Muscle of leg (tissue), 11 donors: ENCODE results near the gene NUP107. TPM values are rescaled to one million over a fixed set of nuclear protein-coding genes. Genes with fewer than 3 reads are reported as not detected.

Experiments used
- DNase-seq: peaks from one replicate; pipeline ENCODE4 v3.0.0; 2013
- H3K27ac ChIP-seq: one replicate; pipeline ENCODE4 v1.5.1; 2013; ENCODE audit warnings: mild to moderate bottlenecking, low read length, control low read depth
- H3K27me3 ChIP-seq: one replicate; pipeline ENCODE4 v1.6.1; 2013; ENCODE audit warnings: low read length; ENCODE audit not compliant: control insufficient read depth, insufficient read depth
- H3K36me3 ChIP-seq: one replicate; pipeline ENCODE4 v1.6.1; 2013; ENCODE audit warnings: low read length; ENCODE audit not compliant: control insufficient read depth, insufficient read depth
- H3K4me1 ChIP-seq: one replicate; pipeline ENCODE4 v1.6.1; 2013; ENCODE audit warnings: low read length; ENCODE audit not compliant: control insufficient read depth, insufficient read depth
- H3K4me3 ChIP-seq: one replicate; pipeline ENCODE4 v1.5.1; 2013; ENCODE audit warnings: low read length, control low read depth
- H3K9me3 ChIP-seq: replicated peaks from 2 replicates; pipeline ENCODE4 v1.6.1; 2013; ENCODE audit warnings: low read depth, low read length; ENCODE audit not compliant: control insufficient read depth
- WGBS: methylation state at CpG from one replicate; pipeline ENCODE4 v1.1.5; 2013; ENCODE audit warnings: missing lambda C conversion rate; ENCODE audit not compliant: insufficient coverage; 5-methylcytosine and 5-hydroxymethylcytosine counted together
- polyA plus RNA-seq, 8 donors: library from polyadenylated mRNA; unstranded; fragments of 120-200 nt; gene quantifications; one replicate each; pipeline versions ENCODE4 v1.2.1 to v1.2.3, GENCODE V29; 2013; ENCODE audit warnings: inconsistent platforms in 1 of 8, low replicate concordance in 1 of 8; ENCODE audit not compliant: insufficient read length in 8 of 8, insufficient read depth in 1 of 8
- total RNA-seq: library from RNA; stranded (reverse); fragments of 120-200 nt; gene quantifications from one replicate; pipeline ENCODE4 v1.2.4, GENCODE V29; 2013

NUP107 gene
- total and polyA plus RNA-seq, 9 donors, result 35.3 to 50.2 (median 43.9) TPM

GRCh38 chr12:68727776-68728175 lies 41.0 kb downstream of the NUP107 start:
- DNase-seq, result no peak
- WGBS, result 100% methylated on average over 2 of the region's 7 CpGs
- Histone ChIP-seq H3K27me3 (no peaks in the 10 kb centered on the region), H3K9me3 (no peaks in the 10 kb centered on the region), H3K4me1 (no peaks in the 10 kb centered on the region), H3K27ac (no peak overlapping the region), H3K36me3 (peaks cover 25% of the 10 kb centered on the region), H3K4me3 (no peak overlapping the region)

GRCh38 chr12:68733661-68734071 lies 46.9 kb downstream of the NUP107 start:
- H3K27ac ChIP-seq, result no peak overlapping the region
- H3K4me3 ChIP-seq, result no peak overlapping the region
- H3K4me1 ChIP-seq, result no peaks in the 10 kb centered on the region
- WGBS, result no CpG with 5 or more reads among the region's 4 CpGs
- H3K27me3 ChIP-seq, result no peaks in the 10 kb centered on the region
- peaks cover 41% of the 10 kb centered on the region for H3K36me3 ChIP-seq
- H3K9me3 ChIP-seq, result no peaks in the 10 kb centered on the region
- no peak for DNase-seq

GRCh38 chr12:68739891-68740290 lies 53.1 kb downstream of the NUP107 start:
- peaks cover 29% of the 10 kb centered on the region for H3K36me3 ChIP-seq
- no peak for DNase-seq
- 80% methylated on average over 2 of the region's 6 CpGs for WGBS

GRCh38 chr12:68743356-68743755 lies 56.6 kb downstream of the NUP107 start:
- Histone ChIP-seq H3K27me3 (no peaks in the 10 kb centered on the region), H3K4me1 (peaks cover 7% of the 10 kb centered on the region)
- 93% methylated on average over 2 of the region's 2 CpGs for WGBS

More at GRCh38 chr12:68739891-68740290, 53.1 kb downstream of the NUP107 start:
- Histone ChIP-seq H3K4me3 (no peak overlapping the region), H3K27ac (no peak overlapping the region), H3K27me3 (no peaks in the 10 kb centered on the region), H3K4me1 (no peaks in the 10 kb centered on the region), H3K9me3 (no peaks in the 10 kb centered on the region)

GRCh38 chr12:68745376-68745903 lies 58.7 kb downstream of the NUP107 start:
- WGBS, result no CpG with 5 or more reads among the region's 9 CpGs
- H3K4me1 ChIP-seq, result peaks cover 14% of the 10 kb centered on the region
- H3K27me3 ChIP-seq, result no peaks in the 10 kb centered on the region
- H3K36me3 ChIP-seq, result peaks cover 3% of the 10 kb centered on the region
- H3K4me3 ChIP-seq, result peak overlapping the region; percentile 80
- no peak for DNase-seq
- H3K27ac ChIP-seq, result peak overlapping the region; percentile 82
- no peaks in the 10 kb centered on the region for H3K9me3 ChIP-seq

More at GRCh38 chr12:68743356-68743755, 56.6 kb downstream of the NUP107 start:
- DNase-seq, result no peak
- Histone ChIP-seq H3K36me3 (peaks cover 10% of the 10 kb centered on the region), H3K4me3 (no peak overlapping the region), H3K27ac (no peak overlapping the region), H3K9me3 (no peaks in the 10 kb centered on the region)

GRCh38 chr12:68745904-68746571 lies 59.3 kb downstream of the NUP107 start, which contains the start of gene SLC35E3:
SLC35E3 (plus strand) TSS chr12:68746176; CDS start chr12:68746378, 202 bp downstream.
- Histone ChIP-seq H3K9me3 (no peaks in the 10 kb centered on the region), H3K4me3 (peak within 1 kb of the TSS; percentile 80), H3K27me3 (no peaks in the 10 kb centered on the region), H3K36me3 (no peaks in the 10 kb centered on the region), H3K27ac (peak within 1 kb of the TSS; percentile 82), H3K4me1 (peaks cover 15% of the 10 kb centered on the region)
- DNase-seq, result peak; percentile 96
- under 1% methylated on average over 52 of the region's 52 CpGs for WGBS

GRCh38 chr12:68746572-68747180 lies 59.9 kb downstream of the NUP107 start:
- DNase-seq, result peak; percentile 75
- peak overlapping the region; percentile 80 for H3K4me3 ChIP-seq
- no peaks in the 10 kb centered on the region for H3K36me3 ChIP-seq
- H3K9me3 ChIP-seq, result no peaks in the 10 kb centered on the region
- WGBS, result 0% methylated on average over 5 of the region's 15 CpGs
- no peaks in the 10 kb centered on the region for H3K27me3 ChIP-seq
- H3K4me1 ChIP-seq, result peaks cover 15% of the 10 kb centered on the region
- peak overlapping the region; percentile 81 for H3K27ac ChIP-seq

GRCh38 chr12:68749443-68749842 lies 62.7 kb downstream of the NUP107 start:
- 70% methylated on average over 3 of the region's 3 CpGs for WGBS
- H3K27me3 ChIP-seq, result no peaks in the 10 kb centered on the region
- peaks cover 15% of the 10 kb centered on the region for H3K4me1 ChIP-seq
- peaks cover 11% of the 10 kb centered on the region for H3K36me3 ChIP-seq
- no peak overlapping the region for H3K4me3 ChIP-seq
- no peaks in the 10 kb centered on the region for H3K9me3 ChIP-seq
- no peak for DNase-seq
- H3K27ac ChIP-seq, result no peak overlapping the region

- Histone ChIP-seq H3K27ac (no peak overlapping the region), H3K36me3 (peaks cover 14% of the 10 kb centered on the region), H3K4me3 (no peak overlapping the region), H3K4me1 (peaks cover 15% of the 10 kb centered on the region), H3K9me3 (no peaks in the 10 kb centered on the region), H3K27me3 (no peaks in the 10 kb centered on the region)
- DNase-seq, result no peak
- 90% methylated on average over 2 of the region's 4 CpGs for WGBS
Measured at GRCh38 chr12:68749861-68750260, 63.1 kb downstream of the NUP107 start.

GRCh38 chr12:68750506-68750905 lies 63.7 kb downstream of the NUP107 start:
- Histone ChIP-seq H3K4me3 (no peak overlapping the region), H3K9me3 (no peaks in the 10 kb centered on the region), H3K27ac (peak overlapping the region; percentile 1), H3K36me3 (peaks cover 19% of the 10 kb centered on the region), H3K27me3 (no peaks in the 10 kb centered on the region), H3K4me1 (peaks cover 15% of the 10 kb centered on the region)
- DNase-seq, result no peak
- WGBS, result 67% methylated on average over 3 of the region's 4 CpGs
